DND-41 (cell line): ENCODE results near the gene PPM1M.

Experiments
- EZH2 ChIP-seq: IDR thresholded peaks from 3 replicates; pipeline ENCODE4 v1.6.1; 2012; ENCODE audit warnings: borderline replicate concordance, low read depth, mild to moderate bottlenecking, moderate library complexity, low read length, inconsistent platforms; ENCODE audit not compliant: severe bottlenecking
- TF ChIP-seq, protein P1 (sequence below): IDR thresholded peaks from 2 replicates; pipeline ENCODE4 v1.5.1; 2012; ENCODE audit warnings: borderline replicate concordance, low read length, moderate library complexity, mild to moderate bottlenecking; ENCODE audit not compliant: poor library complexity, severe bottlenecking; ENCODE audit errors: extremely low read depth

DNA sequence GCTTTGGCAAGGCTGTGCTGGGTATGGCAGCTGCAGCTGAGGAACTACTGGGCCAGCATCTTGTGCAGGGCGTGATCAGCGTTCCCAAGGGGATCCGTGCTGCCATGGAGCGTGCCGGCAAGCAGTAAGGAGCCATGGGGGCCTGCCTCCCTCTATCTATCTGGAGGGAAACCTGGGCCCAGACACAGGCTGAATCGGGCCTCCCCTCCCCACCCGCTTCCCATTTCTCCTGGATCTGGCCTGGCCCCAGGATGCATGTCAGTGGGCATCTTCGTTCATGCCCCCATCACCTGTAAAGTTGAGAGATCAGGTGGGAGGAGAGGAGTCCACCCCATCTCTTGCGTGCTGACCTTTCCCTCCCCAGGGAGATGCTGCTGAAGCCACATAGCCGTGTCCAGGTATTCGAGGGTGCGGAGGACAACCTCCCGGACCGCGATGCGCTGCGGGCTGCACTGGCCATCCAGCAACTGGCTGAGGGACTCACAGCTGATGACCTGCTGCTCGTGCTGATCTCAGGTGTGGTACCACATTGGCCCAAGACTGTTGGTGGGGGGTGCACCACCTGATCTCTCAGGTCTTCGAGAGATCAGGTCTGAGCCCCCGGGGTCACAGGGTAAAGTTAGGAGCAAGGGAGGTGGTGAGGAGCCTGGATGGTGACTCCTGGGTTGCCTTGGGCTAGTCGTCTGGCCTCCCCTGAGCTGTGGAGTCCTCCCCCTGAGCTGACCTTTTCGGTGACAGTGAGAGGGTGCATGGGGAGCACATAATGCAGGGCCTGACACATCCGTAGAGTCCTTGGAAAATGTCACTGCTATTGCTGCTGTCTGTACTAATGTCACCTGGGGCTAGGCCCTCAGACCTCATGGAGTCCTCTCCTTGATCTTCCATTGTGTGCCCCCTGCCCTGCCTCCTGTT, 45.3 kb downstream of the PPM1M start:
- TF ChIP-seq, protein P1, sequence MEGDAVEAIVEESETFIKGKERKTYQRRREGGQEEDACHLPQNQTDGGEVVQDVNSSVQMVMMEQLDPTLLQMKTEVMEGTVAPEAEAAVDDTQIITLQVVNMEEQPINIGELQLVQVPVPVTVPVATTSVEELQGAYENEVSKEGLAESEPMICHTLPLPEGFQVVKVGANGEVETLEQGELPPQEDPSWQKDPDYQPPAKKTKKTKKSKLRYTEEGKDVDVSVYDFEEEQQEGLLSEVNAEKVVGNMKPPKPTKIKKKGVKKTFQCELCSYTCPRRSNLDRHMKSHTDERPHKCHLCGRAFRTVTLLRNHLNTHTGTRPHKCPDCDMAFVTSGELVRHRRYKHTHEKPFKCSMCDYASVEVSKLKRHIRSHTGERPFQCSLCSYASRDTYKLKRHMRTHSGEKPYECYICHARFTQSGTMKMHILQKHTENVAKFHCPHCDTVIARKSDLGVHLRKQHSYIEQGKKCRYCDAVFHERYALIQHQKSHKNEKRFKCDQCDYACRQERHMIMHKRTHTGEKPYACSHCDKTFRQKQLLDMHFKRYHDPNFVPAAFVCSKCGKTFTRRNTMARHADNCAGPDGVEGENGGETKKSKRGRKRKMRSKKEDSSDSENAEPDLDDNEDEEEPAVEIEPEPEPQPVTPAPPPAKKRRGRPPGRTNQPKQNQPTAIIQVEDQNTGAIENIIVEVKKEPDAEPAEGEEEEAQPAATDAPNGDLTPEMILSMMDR: no peak
- no peak for TF ChIP-seq EZH2
